Measurements from ENCODE around the gene RCHY1.
"Not testable (repeated sequence)": the region's sequence is repeated elsewhere in the genome, so short reads cannot be mapped to it uniquely, and the experiment has no call there.

RCHY1 gene

GRCh38 chr4:75514131-75514948 is at the start of gene RCHY1, which contains the start of gene THAP6:
RCHY1 (minus strand) TSS chr4:75514403; CDS start chr4:75514286, 117 bp downstream.
THAP6 (plus strand) TSS chr4:75514473; CDS start chr4:75515453, 980 bp downstream.
- DNase-seq, result peak; percentile 89 to 92

GRCh38 chr4:75561789-75562188 is 47.6 kb upstream of the RCHY1 start:
- no peak for DNase-seq

- DNase-seq, result no peak
Observed at GRCh38 chr4:75557696-75558095, 43.5 kb upstream of the RCHY1 start.

GRCh38 chr4:75555294-75556164 is 41.3 kb upstream of the RCHY1 start, which contains the start of gene ODAPH:
ODAPH (plus strand) TSS chr4:75556066; CDS start chr4:75556083, 17 bp downstream.
- peak in 1 of 2 donors; percentile 8 for DNase-seq

GRCh38 chr4:75552452-75552851 is 38.2 kb upstream of the RCHY1 start:
- no peak for DNase-seq

GRCh38 chr4:75549019-75549418 is 34.8 kb upstream of the RCHY1 start:
- no peak for DNase-seq

- DNase-seq, result no peak
Observed at GRCh38 chr4:75547647-75548387, 33.6 kb upstream of the RCHY1 start.

- DNase-seq, result no peak
Observed at GRCh38 chr4:75545526-75545925, 31.3 kb upstream of the RCHY1 start.

GRCh38 chr4:75544870-75545269 is 30.7 kb upstream of the RCHY1 start:
- DNase-seq, result no peak

- not testable (repeated sequence) for DNase-seq
Observed at GRCh38 chr4:75544220-75544619, 30.0 kb upstream of the RCHY1 start.

GRCh38 chr4:75542824-75543223 is 28.6 kb upstream of the RCHY1 start:
- DNase-seq, result no peak

- DNase-seq, result not testable (repeated sequence)
Observed at GRCh38 chr4:75537308-75537707, 23.1 kb upstream of the RCHY1 start.

GRCh38 chr4:75533926-75534325 is 19.7 kb upstream of the RCHY1 start:
- not testable (repeated sequence) for DNase-seq

- DNase-seq, result not testable (repeated sequence)
Observed at GRCh38 chr4:75533339-75533887, 19.2 kb upstream of the RCHY1 start.

GRCh38 chr4:75531536-75532143 is 17.4 kb upstream of the RCHY1 start:
- not testable (repeated sequence) for DNase-seq

GRCh38 chr4:75530556-75531322 is 16.5 kb upstream of the RCHY1 start:
- no peak for DNase-seq

GRCh38 chr4:75527482-75527881 is 13.3 kb upstream of the RCHY1 start:
- no peak for DNase-seq

GRCh38 chr4:75525910-75526309 is 11.7 kb upstream of the RCHY1 start:
- no peak for DNase-seq

- DNase-seq, result no peak
Observed at GRCh38 chr4:75525086-75525485, 10.9 kb upstream of the RCHY1 start.

- DNase-seq, result not testable (repeated sequence)
Observed at GRCh38 chr4:75519452-75519851, 5.2 kb upstream of the RCHY1 start.

- no peak for DNase-seq
Observed at GRCh38 chr4:75516144-75516543, 1.9 kb upstream of the RCHY1 start.
